Measurements from ENCODE around the gene SCARB2. TPM values are rescaled to one million over a fixed set of nuclear protein-coding genes. Genes with fewer than 3 reads are reported as not detected.
A peak's percentile ranks its signal among the peaks of the same experiment; 100 is the strongest.

Gene SCARB2
- total and polyA plus RNA-seq, 2 experiments from 2014 or later, result 131 to 246 TPM

- 25% methylated on average over 2 of the region's 2 CpGs for WGBS (ENCODE audit: low lambda C conversion rate, missing lambda C conversion rate)
- Histone ChIP-seq H3K36me3 (replicated peaks; ENCODE audit: insufficient read depth, low read depth) (no peaks in the 10 kb centered on the region), H3K27me3 (no peaks in the 10 kb centered on the region), H3K27ac (peak overlapping the region; percentile 90), H3K9me3 (ENCODE audit: low read depth) (no peaks in the 10 kb centered on the region), H3K79me2 (no peaks in the 10 kb centered on the region), H3K4me3 (no peak overlapping the region), H2AFZ (peak overlapping the region; percentile 27), H3K9me2 (replicated peaks; ENCODE audit: insufficient read depth) (no peaks in the 10 kb centered on the region), H3K4me1 (ENCODE audit: insufficient read depth) (peaks cover 31% of the 10 kb centered on the region), H4K20me1 (ENCODE audit: insufficient read depth, poor library complexity, severe bottlenecking) (no peaks in the 10 kb centered on the region), H3K4me2 (peak overlapping the region; percentile 16)
- no peak for DNase-seq (ENCODE audit: low spot score)
- TF ChIP-seq CTCF (IDR thresholded peaks at IDR 0.05; ENCODE audit: poor library complexity) (no peak), EZH2 (IDR thresholded peaks at IDR 0.05; ENCODE audit: borderline replicate concordance) (no peak), EZH2phosphoT487 (IDR thresholded peaks at IDR 0.05; ENCODE audit: low read depth, severe bottlenecking, unreplicated experiment) (no peak)
Observed at GRCh38 chr4:76233529-76233928, 19.9 kb upstream of the SCARB2 start.

- 76% methylated on average over 4 of the region's 4 CpGs for WGBS (ENCODE audit: low lambda C conversion rate, missing lambda C conversion rate)
- Histone ChIP-seq H3K4me2 (no peak overlapping the region), H3K4me1 (ENCODE audit: insufficient read depth) (peaks cover 31% of the 10 kb centered on the region), H3K27ac (no peak overlapping the region), H3K9me3 (ENCODE audit: low read depth) (no peaks in the 10 kb centered on the region), H3K27me3 (no peaks in the 10 kb centered on the region), H3K9me2 (replicated peaks; ENCODE audit: insufficient read depth) (no peaks in the 10 kb centered on the region), H3K36me3 (replicated peaks; ENCODE audit: insufficient read depth, low read depth) (no peaks in the 10 kb centered on the region), H3K4me3 (no peak overlapping the region), H3K79me2 (no peaks in the 10 kb centered on the region), H2AFZ (peak overlapping the region; percentile 27), H4K20me1 (ENCODE audit: insufficient read depth, poor library complexity, severe bottlenecking) (no peaks in the 10 kb centered on the region)
- DNase-seq (ENCODE audit: low spot score), result no peak
- no peak for TF ChIP-seq EZH2 (IDR thresholded peaks at IDR 0.05; ENCODE audit: borderline replicate concordance)
- no peak for TF ChIP-seq EZH2phosphoT487 (IDR thresholded peaks at IDR 0.05; ENCODE audit: low read depth, severe bottlenecking, unreplicated experiment)
- no peak for TF ChIP-seq CTCF (IDR thresholded peaks at IDR 0.05; ENCODE audit: poor library complexity)
Observed at GRCh38 chr4:76233083-76233482, 19.5 kb upstream of the SCARB2 start.

- Histone ChIP-seq H3K27me3 (no peaks in the 10 kb centered on the region), H3K4me3 (no peak overlapping the region), H3K4me2 (no peak overlapping the region), H3K4me1 (ENCODE audit: insufficient read depth) (peaks cover 31% of the 10 kb centered on the region), H2AFZ (no peak overlapping the region), H3K27ac (no peak overlapping the region), H3K9me2 (replicated peaks; ENCODE audit: insufficient read depth) (no peaks in the 10 kb centered on the region), H4K20me1 (ENCODE audit: insufficient read depth, poor library complexity, severe bottlenecking) (no peaks in the 10 kb centered on the region), H3K9me3 (ENCODE audit: low read depth) (no peaks in the 10 kb centered on the region), H3K36me3 (replicated peaks; ENCODE audit: insufficient read depth, low read depth) (no peaks in the 10 kb centered on the region), H3K79me2 (no peaks in the 10 kb centered on the region)
- TF ChIP-seq CTCF (IDR thresholded peaks at IDR 0.05; ENCODE audit: poor library complexity), result no peak
- no peak for TF ChIP-seq EZH2 (IDR thresholded peaks at IDR 0.05; ENCODE audit: borderline replicate concordance)
- no peak for TF ChIP-seq EZH2phosphoT487 (IDR thresholded peaks at IDR 0.05; ENCODE audit: low read depth, severe bottlenecking, unreplicated experiment)
- WGBS (ENCODE audit: low lambda C conversion rate, missing lambda C conversion rate), result 90% methylated on average over 1 of the region's 1 CpG
- DNase-seq (ENCODE audit: low spot score), result no peak
Observed at GRCh38 chr4:76232681-76233080, 19.1 kb upstream of the SCARB2 start.

- TF ChIP-seq EZH2 (IDR thresholded peaks at IDR 0.05; ENCODE audit: borderline replicate concordance) (no peak), EZH2phosphoT487 (IDR thresholded peaks at IDR 0.05; ENCODE audit: low read depth, severe bottlenecking, unreplicated experiment) (no peak), CTCF (IDR thresholded peaks at IDR 0.05; ENCODE audit: poor library complexity) (no peak)
- no peak for DNase-seq (ENCODE audit: low spot score)
Observed at GRCh38 chr4:76226418-76226817, 12.8 kb upstream of the SCARB2 start.

More at GRCh38 chr4:76226418-76226817, 12.8 kb upstream of the SCARB2 start:
- Histone ChIP-seq H3K9me2 (replicated peaks; ENCODE audit: insufficient read depth) (no peaks in the 10 kb centered on the region), H3K36me3 (replicated peaks; ENCODE audit: insufficient read depth, low read depth) (no peaks in the 10 kb centered on the region), H3K4me3 (no peak overlapping the region), H2AFZ (no peak overlapping the region), H3K79me2 (no peaks in the 10 kb centered on the region), H3K9me3 (ENCODE audit: low read depth) (no peaks in the 10 kb centered on the region), H3K27me3 (no peaks in the 10 kb centered on the region), H3K4me2 (no peak overlapping the region), H4K20me1 (ENCODE audit: insufficient read depth, poor library complexity, severe bottlenecking) (no peaks in the 10 kb centered on the region), H3K27ac (no peak overlapping the region), H3K4me1 (ENCODE audit: insufficient read depth) (no peaks in the 10 kb centered on the region)
- 0% methylated on average over 1 of the region's 1 CpG for WGBS (ENCODE audit: low lambda C conversion rate, missing lambda C conversion rate)
